OCI-LY1 (cell line): Measurements from ENCODE around the gene ZNF341.
A peak's percentile ranks its signal among the peaks of the same experiment; 100 is the strongest.

Source experiments
- H2AFZ ChIP-seq: fragments of 200-600 bp; sonication (generic), shearing (Covaris generic); 2 replicates; pipeline ENCODE4 v1.6.0; 2014; ENCODE audit warnings: antibody characterized with exemption, mild to moderate bottlenecking, low read length
- H3F3A ChIP-seq: fragments of 200-600 bp; sonication (generic), shearing (Covaris generic); 2 replicates; pipeline ENCODE4 v1.6.0; 2014; ENCODE audit warnings: mild to moderate bottlenecking, antibody characterized with exemption, low read length, moderate library complexity; ENCODE audit not compliant: insufficient read depth
- H3K27ac ChIP-seq: fragments of 200-600 bp; sonication (generic); 2 replicates; pipeline ENCODE4 v1.5.1; 2014; ENCODE audit warnings: low read length, mixed run types, mild to moderate bottlenecking, low read depth; ENCODE audit not compliant: poor library complexity, severe bottlenecking
- H3K27me3 ChIP-seq: fragments of 200-600 bp; sonication (generic); 2 replicates; pipeline ENCODE4 v1.6.0; 2014; ENCODE audit warnings: antibody characterized with exemption, mild to moderate bottlenecking, low read length, moderate library complexity; ENCODE audit not compliant: insufficient read depth
- H3K36me3 ChIP-seq: fragments of 200-600 bp; sonication (generic); 2 replicates; pipeline ENCODE4 v1.6.1; 2014; ENCODE audit warnings: mild to moderate bottlenecking, antibody characterized with exemption, low read length, moderate library complexity, mixed read lengths; ENCODE audit not compliant: insufficient read depth
- H3K4me1 ChIP-seq: fragments of 200-600 bp; sonication (generic); 2 replicates; pipeline ENCODE4 v1.5.1; 2014; ENCODE audit warnings: mild to moderate bottlenecking, low read length, moderate library complexity; ENCODE audit not compliant: insufficient read depth, severe bottlenecking
- H3K4me2 ChIP-seq: fragments of 200-600 bp; sonication (generic), shearing (Covaris generic); 2 replicates; pipeline ENCODE4 v1.6.1; 2014; ENCODE audit warnings: low read length
- H3K4me3 ChIP-seq: fragments of 200-600 bp; sonication (generic); 2 replicates; pipeline ENCODE4 v1.5.1; 2014; ENCODE audit warnings: low read length, low read depth, mild to moderate bottlenecking, mixed read lengths; ENCODE audit not compliant: poor library complexity, severe bottlenecking
- H3K79me2 ChIP-seq: fragments of 200-600 bp; shearing (Covaris generic); 2 replicates; pipeline ENCODE4 v1.6.1; 2016; ENCODE audit warnings: mixed run types, low read length, mixed read lengths; ENCODE audit not compliant: insufficient read depth
- H3K9ac ChIP-seq: fragments of 200-600 bp; sonication (generic), shearing (Covaris generic); 2 replicates; pipeline ENCODE4 v1.6.1; 2014; ENCODE audit warnings: mild to moderate bottlenecking, low read length, mixed read lengths
- H3K9me2 ChIP-seq: fragments of 200-600 bp; sonication (generic), shearing (Covaris generic); 2 replicates; pipeline ENCODE4 v1.6.1; 2014; ENCODE audit warnings: low read depth, mild to moderate bottlenecking, low read length, mixed read lengths
- H3K9me3 ChIP-seq: fragments of 200-600 bp; shearing (Covaris generic); 2 replicates; pipeline ENCODE4 v1.6.1; 2014; ENCODE audit warnings: low read length, mixed read lengths
- H4K20me1 ChIP-seq: fragments of 200-600 bp; sonication (generic), shearing (Covaris generic); 2 replicates; pipeline ENCODE4 v1.6.0; 2016; ENCODE audit warnings: mild to moderate bottlenecking, low read length; ENCODE audit not compliant: insufficient read depth
- CTCF ChIP-seq: fragments of 200-600 bp; sonication (generic), shearing (Covaris generic); IDR thresholded peaks from 2 replicates; pipeline ENCODE4 v1.5.1; 2017; ENCODE audit warnings: mild to moderate bottlenecking, antibody characterized with exemption, low read length, moderate library complexity, mixed read lengths
- EZH2 ChIP-seq: fragments of 200-600 bp; sonication (generic), shearing (Covaris generic); IDR thresholded peaks from 2 replicates; pipeline ENCODE4 v1.8.0; 2017; ENCODE audit warnings: borderline replicate concordance, mixed run types, mild to moderate bottlenecking, antibody characterized with exemption, low read length, moderate library complexity, mixed read lengths

ZNF341 gene

GRCh38 chr20:33713865-33714367 is 17.9 kb upstream of the ZNF341 start:
- Histone ChIP-seq H4K20me1 (no peaks in the 10 kb centered on the region), H3K9ac (no peak overlapping the region), H3K79me2 (peaks cover 5% of the 10 kb centered on the region), H3F3A (no peaks in the 10 kb centered on the region), H3K27me3 (no peaks in the 10 kb centered on the region), H3K27ac (no peak overlapping the region), H3K4me3 (no peak overlapping the region), H3K4me1 (peaks cover 5% of the 10 kb centered on the region), H2AFZ (no peak overlapping the region), H3K4me2 (no peak overlapping the region), H3K9me3 (no peaks in the 10 kb centered on the region), H3K36me3 (peaks cover 43% of the 10 kb centered on the region), H3K9me2 (no peaks in the 10 kb centered on the region)
- no peak for TF ChIP-seq CTCF
- no peak for TF ChIP-seq EZH2

- Histone ChIP-seq H3K4me2 (no peak overlapping the region), H4K20me1 (no peaks in the 10 kb centered on the region), H3K9ac (no peak overlapping the region), H3K27ac (no peak overlapping the region), H3F3A (no peaks in the 10 kb centered on the region), H3K27me3 (no peaks in the 10 kb centered on the region), H2AFZ (no peak overlapping the region), H3K9me2 (no peaks in the 10 kb centered on the region), H3K4me3 (no peak overlapping the region), H3K4me1 (peaks cover 20% of the 10 kb centered on the region), H3K9me3 (no peaks in the 10 kb centered on the region), H3K36me3 (peaks cover 29% of the 10 kb centered on the region), H3K79me2 (peaks cover 12% of the 10 kb centered on the region)
- TF ChIP-seq EZH2, result no peak
- no peak for TF ChIP-seq CTCF
These were observed 15.3 kb upstream of the ZNF341 start for GRCh38 chr20:33716498-33716897.

GRCh38 chr20:33719277-33719988 is 12.4 kb upstream of the ZNF341 start:
- peak overlapping the region; percentile 76 for H3K27ac ChIP-seq
- no peak for TF ChIP-seq EZH2
- no peak for TF ChIP-seq CTCF
- H3K4me1 ChIP-seq, result peaks cover 20% of the 10 kb centered on the region

More at GRCh38 chr20:33719277-33719988, 12.4 kb upstream of the ZNF341 start:
- Histone ChIP-seq H4K20me1 (no peaks in the 10 kb centered on the region), H2AFZ (no peak overlapping the region), H3K36me3 (peaks cover 4% of the 10 kb centered on the region), H3K4me2 (peak overlapping the region; percentile 99), H3K9ac (peak overlapping the region; percentile 78), H3K9me3 (no peaks in the 10 kb centered on the region), H3K4me3 (peak overlapping the region; percentile 85), H3K9me2 (no peaks in the 10 kb centered on the region), H3K79me2 (peaks cover 12% of the 10 kb centered on the region), H3K27me3 (no peaks in the 10 kb centered on the region), H3F3A (no peaks in the 10 kb centered on the region)
